HG02870 (cell line): ENCODE data around the gene POLN.

Experiments
- ATAC-seq: cut with Tn5 transposase; IDR thresholded peaks from one replicate; pipeline ENCODE4 v1.9.1; 2021; ENCODE audit warnings: mild to moderate bottlenecking, moderate library complexity; ENCODE audit not compliant: unreplicated experiment

The POLN gene

DNA sequence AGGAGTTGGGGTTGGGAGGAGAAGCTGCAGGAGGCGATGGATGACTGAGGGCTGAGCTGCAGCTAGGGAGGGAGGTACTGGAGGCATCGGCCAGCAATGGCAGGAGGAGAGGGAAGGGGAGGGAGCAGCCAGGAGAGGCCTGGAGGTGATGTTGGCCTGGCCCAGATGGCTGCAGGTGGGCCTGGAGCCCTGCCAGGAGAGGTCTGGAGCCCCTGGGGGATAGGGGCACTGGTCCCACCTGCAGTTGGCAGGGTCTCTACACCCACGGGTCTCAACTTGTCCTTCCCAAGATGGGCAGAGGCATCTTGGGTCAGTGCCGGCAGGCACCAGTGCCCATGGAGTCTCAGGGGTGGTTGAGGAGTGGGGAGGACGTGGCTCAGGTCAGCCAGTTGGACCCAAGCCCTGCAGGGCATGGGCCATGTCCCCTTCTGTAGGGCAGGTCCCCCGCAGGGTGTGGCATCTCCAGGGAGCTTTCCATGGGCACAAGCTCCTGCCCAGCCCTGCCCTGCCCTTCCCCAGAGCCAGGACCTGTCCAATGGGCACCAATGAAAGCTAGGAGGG, 22.6 kb upstream of the POLN start:
- no peak for ATAC-seq

DNA sequence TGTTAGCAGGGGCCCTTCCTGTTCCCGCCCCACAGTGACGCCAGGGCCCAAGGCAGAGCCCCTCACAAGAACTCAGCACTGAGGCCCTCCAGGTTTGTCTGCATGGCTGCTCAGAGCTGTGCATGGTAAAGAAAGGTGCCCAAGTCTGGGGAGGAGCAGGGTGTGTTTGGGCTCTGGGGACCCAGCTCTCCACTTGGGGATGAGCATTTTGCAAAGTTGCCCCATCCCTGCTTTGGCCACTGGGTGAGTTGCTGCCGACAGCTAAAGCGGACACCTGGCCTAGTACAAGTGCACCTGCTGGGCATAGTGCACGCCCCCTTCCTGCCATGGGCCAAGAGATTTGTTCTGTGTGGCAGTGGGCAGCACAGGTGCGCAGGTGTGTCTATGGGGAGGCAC, 22.0 kb upstream of the POLN start:
- ATAC-seq: no peak

DNA sequence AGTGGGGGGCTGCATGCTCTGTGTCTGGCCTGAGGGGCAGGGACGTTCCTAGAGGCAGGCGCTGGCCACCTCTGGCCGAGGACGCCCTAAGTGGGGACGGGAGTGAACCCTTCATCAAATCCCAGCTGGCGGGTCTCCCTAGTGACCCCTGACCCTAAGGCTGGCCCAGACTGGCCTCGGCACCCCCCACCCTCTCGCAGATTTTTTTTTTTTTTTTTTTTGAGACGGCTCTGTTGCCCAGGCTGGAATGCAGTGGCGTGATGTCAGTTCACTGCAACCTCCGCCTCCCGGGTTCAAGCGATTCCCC, 21.0 kb upstream of the POLN start:
- no peak for ATAC-seq

DNA sequence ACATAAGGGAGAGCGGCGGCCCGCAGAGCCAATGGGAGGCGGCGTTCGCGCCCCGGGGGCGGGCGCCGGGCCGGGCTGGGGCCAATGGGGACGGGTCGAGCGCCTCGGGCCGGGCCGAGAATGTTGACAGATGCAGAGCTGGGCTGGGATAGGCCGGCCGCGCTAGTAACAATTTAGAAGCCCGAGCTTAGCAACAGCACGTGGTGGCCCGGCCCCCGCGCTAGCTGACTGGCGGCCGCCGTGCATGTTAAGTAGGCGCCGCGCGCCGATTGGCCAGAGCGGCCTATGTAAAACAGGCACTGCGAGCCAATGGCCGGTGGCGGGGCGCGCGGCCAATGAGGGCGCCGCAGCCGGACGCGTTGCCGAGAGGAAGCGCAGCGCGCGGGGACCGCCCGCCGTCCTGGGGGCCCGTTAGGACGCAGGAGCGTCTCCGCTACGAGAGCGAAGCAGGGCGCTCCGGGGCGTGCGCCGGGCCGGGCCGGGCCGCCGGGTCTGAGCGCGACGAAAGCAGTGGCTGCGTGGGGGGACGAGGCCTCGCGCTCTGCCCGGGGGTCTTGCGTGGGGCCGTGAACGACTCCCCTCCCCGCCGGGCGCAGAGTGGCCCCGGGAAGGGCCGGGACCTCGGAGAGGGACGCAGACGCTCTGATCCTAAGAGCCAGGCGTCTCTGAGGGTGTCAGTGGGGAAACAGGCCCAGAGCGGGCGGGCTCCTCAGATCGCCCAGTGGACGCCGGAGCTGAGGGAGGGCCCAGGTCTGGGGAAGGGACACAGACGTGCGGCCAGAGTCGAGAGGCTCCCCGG, 20.4 kb upstream of the POLN start:
- peak; percentile 93 for ATAC-seq

DNA sequence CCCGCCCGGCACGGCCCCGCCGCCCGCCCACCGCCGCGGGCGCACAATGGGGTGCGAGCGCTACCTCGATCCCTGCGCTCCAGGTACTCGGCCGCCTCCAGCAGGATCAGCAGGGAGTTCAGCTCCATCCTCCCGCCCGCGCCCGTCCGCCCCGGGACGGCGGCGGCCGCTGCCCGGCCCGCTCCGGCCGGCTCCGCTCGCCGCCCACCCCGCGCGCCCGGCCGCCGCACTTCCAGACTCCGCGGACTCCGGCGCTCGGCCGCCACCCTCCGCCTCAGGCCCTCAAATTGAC, 19.9 kb upstream of the POLN start, which contains the start of gene MXD4:
TSS of gene MXD4 (minus strand) at position 257 of the 292 bp plus-strand sequence. CDS start at position 128, 129 bp downstream.
- ATAC-seq: no peak

DNA sequence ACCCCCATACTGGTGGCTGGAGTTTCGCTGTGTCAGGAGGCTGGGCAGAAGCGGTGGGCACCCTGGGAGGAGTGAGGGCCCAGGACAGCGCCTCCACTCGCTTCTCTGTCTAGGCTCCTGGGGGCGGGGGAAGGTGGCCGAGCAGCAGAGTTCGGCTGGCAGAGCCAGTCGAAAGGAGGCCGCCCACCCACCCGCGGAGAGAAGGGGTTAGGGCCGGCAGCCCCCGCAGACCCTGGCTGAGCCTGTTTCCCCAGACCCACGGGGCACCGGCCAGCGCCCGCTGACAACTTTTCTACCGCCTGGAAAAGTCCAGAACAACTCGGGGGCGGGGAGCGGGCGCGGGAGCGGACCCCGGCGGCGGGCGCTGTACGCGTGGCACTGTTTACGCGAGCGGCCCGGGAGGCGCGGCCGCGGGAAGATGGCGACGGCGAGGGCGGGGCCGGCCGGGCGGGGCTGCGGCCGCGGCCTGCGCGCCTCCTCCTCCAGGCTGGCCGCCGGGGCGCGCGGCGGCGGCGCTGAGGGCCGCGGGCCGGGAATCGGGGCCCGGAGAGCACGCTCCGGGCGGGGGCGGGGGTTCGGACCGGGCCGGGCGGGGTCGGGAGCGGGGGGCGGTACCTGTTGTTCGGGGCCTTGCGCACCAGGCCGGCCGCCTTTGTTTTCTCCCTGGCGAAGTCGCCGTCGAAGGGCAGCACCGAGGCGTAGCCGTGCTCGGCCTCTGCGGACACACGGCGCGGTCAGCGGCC, 19.4 kb upstream of the POLN start:
- no peak for ATAC-seq

DNA sequence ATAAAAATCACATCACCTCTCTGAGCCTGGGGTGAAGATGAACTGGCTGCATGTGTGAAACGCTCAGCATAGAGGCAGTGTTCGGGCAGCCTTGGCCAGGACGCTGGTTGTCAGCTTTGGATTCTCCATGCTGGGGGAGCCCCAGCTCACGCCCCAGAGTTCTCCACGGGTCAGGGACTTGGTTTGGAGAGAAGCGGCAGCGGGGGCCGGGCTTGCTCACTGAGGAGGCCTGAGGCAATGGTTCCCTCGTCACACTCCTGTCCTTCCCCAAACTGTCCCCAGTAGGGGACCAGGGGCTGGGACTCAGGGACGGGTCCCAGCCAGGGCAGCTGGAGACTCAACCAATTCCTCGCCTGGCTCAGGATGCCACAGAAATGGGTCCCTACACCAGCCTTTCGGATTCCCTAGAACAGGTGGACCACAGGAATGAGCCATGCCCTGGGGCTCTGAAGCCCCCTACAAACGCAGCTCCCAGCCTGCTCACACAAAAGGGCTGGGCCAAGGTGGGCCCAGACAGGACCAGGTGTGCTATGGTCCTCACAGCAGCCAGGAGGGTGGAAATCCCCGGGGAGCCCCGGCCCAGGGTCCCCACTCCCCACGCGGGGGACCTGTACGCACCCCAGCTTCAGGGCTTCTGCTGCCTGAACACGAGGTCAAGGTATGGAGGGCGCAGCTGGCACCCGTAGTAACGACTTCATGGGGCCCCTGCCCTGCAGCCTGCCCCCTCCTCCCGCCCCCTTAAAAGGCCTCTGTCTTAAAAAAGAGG, 18.6 kb upstream of the POLN start:
- no peak for ATAC-seq

DNA sequence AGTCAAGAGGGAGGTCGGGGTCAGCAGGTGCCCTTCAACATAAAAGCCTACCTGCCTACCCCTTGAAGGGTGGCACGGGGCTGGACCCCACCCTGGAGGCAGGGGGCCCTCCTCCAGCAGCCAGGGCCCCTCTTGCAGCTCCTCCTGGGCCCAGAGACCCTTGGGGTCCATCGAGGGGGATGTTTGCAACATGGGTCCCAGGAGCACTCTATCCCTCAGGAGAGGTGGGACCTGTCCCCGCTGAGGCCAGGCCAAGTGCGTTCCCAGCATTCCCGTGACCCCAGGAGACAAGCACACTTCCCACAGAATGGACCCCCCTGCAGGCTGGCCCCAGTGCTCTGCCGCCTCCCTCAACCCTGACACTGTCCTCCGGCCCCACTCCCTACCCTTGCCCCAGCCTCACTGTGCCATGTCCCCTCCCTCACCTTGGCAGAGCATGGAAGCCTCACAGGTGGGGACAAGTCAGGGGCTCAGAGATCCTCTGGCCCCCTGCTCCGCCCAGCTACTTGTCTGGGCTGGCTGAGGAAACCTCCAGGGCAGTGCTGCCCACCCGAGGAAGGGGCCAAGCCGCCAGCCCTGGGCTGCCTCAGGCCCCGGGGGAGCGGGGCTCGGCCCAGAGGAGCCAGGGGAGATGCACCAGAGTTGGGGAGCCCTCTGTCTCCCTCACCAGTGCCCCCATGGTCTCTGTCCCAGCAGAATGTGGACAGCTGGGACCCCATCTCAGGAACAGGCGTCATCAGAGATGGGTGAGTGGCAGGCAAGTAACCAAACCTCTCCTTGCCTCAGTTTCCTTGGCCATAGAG, 17.8 kb upstream of the POLN start:
- no peak for ATAC-seq

DNA sequence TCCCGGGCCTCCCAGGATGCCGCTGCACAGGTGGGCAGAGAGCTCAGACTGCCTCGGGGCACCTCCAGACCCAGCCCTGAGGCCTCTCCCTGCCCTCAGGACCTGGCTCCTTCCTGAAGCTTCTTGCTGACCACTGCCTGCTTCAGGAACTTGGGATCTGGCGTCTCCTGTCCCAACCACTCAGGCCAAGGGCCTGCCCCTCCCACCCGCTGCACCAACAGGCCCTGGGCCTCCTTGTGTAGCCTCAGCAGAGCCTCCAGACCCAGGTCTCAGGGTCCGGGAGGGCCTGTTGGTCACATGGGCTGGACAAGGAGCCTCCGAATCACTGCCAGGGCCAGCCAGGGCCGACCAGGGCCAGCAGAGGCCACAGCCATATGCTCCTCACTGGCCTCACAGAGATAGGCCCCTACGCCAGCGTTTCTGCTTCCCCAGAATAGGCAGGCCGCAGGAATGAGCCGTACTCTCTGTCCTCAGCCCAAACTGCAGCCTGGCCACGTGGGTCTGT, 17.2 kb upstream of the POLN start:
- ATAC-seq: no peak

DNA sequence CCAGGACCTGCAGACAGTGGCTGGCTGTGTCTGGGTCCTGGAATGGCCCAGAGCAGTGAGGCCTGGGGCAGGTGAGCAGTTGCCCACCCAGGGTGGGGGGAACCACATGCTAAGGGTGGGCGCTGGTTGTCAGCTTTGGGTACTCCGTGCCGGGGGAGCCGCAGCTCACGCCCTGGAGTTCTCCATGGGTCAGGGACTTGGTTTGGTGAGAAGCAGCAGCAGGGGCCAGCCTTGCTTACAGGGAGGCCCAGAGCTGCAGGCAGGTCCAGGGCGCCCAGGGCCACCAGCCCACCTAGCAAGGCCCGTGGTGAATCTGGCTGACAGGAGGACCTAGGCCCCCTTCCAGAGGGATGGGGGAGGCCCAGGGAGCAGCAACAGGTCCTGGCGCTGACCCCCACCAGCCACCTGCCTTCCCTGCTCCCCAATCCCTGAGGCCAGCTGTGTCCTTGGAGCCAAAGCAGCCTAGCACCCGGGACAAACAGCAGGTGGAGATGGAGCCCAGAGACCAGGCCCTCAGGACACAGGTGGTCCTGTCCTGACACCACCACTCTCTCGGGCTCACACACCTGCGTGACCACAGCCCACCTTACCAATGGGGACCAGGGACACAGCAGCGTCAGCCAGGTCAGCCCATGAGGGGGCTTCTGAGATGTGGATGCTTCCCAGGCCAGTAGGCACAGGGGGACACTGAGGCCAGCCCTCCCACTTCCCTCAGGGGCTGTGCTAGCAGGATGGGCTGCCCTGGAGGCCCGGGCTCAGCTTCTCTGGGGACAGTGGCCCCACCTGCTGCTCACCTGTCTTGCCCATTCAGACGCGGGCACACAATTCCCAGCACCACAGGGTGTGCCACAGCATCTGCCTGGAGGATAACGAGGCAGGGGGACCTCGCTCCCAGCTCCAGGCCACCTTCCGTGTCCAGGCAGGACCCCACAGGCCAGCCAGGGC, 16.4 kb upstream of the POLN start:
- ATAC-seq: no peak

DNA sequence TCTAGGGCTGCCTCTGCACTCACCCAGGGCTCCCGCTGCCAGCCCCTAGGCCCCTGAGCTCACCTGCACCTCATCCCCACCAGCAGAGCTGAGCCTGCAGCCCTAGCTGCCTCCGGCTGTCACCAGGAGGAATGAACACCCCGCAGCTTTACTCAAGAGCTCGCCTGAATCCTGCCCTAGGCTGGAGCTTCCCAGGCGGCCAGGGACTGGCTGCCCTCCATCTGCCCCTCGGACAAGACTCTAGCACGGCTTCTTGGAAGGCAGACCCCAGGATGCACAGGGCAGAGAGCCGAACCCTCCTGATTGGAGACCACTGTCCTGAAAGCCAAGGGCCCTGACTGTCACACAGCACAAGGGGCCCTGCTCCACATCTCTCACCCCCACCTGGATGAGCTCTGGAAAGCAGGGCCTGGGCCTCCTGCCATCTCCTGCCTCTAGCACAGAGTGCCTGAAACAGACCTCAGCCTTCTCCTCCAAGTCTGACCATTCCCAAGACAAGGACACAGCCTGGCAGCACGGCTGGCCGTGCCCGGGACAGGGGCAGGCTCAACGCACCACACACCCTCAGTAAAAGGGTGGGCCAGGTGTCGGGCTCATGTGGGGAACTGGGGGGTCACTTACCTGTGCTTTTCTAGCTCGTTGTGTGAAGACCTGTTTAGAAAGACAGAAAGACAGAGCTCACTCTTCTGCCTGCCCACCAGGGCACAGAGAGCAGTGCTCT, 15.6 kb upstream of the POLN start:
- no peak for ATAC-seq

DNA sequence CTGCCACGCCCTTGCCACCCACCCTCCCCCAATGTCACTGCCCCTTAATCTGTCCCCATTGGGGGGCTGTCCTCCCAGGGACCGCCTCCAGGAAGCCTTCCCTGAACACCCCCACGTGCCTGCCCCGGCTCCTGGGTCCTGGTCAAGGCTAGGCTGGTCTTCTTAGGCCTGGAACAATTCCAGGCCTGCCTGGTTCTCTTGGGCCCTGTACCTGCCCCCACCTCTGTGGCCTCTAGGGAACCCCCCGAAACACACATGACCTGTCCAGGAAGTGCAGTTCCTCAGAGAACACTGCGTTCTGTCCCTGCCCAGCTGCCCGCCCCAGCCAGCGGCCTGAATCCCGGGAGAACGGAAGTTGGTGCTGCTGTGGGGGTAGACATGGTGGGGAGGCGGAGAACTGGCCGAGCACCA, 14.9 kb upstream of the POLN start:
- ATAC-seq: no peak

DNA sequence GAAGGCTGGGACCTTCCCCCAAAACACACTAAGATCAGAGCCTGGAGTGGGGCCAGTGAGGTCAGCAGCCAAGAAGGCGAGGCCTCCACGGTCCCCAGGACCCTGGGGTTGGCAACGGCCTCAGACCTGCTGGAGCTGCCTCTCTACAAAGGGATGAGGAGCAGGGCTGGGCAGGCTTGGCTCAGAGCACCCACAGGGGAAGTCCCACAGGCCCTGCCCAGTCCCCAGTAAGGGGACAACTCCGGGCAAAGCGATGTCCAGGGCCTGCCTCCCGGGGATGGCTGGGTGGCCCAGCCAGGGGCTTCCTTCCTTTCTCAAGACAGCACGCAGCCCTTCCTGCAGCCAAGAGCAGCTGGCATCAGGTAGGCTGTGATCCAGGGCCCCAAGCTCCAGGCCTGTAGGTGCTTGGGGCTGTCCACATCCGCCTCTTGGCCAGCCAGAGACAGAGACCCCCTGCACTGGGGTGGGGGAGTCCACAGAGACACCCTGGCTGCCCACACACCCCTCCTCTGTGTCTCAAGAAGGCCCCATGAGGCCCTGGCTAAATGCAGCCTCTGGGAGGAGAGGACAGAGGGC, 14.3 kb upstream of the POLN start:
- no peak for ATAC-seq

DNA sequence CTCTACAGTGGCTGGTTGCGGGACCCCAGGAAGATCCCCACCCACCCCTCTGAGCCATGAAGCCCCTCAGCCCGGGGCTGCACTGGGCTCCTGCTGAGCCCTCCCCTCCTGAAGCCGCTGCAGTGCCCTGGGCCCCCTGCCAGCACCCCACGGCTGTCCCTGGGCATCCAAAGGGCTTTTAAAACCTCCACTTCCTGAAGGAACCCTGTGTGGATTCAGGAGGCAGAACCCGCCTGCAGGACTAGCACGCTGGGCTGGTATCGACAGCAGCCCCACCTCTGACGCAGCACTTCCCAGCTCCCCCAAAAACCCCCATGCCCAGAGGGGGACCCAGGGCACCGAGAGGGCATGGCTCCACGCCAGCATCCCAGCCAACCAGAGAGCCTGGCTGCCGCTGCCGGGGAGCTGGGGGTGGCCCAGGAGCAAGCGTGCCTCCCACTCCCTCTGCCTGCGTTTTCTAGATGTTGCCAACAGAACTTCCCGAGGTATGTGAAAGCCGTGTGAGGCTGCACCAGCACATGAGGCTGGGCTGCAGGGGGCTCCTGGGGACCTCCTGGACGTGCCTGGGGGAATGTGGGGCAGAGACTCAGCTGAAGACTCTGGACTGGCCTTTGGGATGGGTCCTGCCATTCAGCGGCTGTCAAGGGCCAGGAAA, 13.7 kb upstream of the POLN start:
- ATAC-seq: no peak

DNA sequence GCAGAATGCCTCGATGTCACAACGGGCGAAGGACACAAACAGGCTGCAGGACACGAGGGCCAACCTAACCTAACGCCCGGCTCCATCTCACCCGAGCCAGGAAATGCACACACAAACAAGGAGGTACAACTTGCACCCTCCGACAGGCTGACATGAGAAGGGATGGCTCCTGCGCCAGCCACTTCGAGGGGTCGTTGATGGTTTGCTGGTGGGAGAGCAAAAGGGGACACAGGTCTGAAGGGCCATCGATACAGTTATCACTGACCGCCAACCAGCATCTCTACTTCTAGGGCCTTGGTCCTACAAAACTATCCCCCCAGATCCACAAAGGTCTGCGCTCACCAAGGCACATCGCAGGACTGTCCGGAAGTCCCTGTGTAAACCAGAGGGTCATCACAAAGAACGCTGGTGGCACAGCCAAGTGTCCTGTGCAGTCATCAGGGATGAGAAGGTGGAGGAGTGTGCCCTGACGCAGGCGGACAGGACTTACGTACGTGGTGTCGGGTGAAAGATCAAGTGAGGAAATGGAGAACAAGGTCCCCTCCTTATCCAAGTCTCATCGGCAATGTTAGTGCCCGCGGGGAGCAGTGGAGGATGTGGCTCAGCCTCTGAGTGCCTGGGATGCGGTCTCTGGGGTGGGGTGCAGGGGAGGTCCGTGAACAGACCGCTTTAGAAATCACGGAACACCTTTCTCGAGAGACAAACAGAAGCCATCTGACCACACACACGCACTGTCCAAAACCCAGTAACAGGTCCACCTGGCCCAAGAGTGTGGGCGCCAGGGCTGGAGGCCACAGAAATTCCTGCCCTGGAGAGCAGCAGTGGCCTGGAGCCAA, 13.0 kb upstream of the POLN start:
- ATAC-seq: no peak

DNA sequence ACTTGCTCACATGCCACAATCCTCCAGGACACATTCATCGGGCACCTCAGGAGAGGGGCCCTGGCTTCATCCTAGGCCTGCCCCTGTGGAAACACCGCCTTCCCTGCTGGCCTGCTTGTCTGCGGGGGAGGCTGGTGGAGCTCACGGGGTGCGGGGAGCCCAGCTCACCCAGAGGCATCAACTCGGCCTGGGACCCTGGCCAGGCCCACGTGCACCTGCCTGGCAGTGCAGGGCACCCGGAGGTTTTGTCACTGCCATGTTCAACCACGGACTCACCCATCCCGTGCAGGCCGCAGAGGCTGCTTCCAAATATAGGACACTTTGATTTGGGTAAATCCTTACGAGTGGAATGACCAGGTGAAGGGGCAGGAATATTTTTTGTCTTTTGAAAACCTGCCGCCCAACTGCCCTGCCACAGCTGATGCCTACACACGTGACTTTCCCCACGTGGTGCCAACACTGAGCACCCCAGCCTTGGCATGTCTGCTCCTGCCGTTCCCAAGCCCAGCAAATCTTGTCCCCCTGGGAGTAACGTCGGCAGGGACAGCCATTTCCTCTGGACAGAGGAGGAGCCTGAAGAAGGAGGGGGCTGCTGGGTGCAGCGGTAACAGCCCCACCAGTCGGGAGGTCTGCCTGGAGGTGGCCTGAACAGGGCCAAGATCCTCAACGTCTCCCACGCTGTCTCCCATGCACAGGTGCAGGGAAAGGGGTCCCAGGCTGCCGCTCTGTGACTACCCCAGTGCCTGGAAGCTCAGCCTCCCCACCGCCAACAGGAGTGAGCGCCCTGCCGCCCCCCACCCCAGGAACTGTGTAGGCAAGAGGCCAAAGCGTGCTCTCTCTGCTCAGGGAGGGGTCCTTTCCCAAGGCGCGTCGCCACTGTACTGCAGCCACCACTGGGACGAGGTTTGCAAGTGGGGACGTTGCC, 11.5 kb upstream of the POLN start:
- no peak for ATAC-seq
